Mesothelial cell of epicardium (in vitro differentiated cells): Measurements from ENCODE around the gene FXR2. TPM values are rescaled to one million over a fixed set of nuclear protein-coding genes. Genes with fewer than 3 reads are reported as not detected.

Experiments used
- DNase-seq, 2 experiments: peaks; one replicate each; pipeline ENCODE4 v3.0.0; 2021; ENCODE audit warnings: low spot score in 2 of 2; ENCODE audit not compliant: unreplicated experiment in 2 of 2
- H3K27ac Mint-ChIP-seq: 2 replicates; pipeline ENCODE4 v1.8.0; 2021; ENCODE audit warnings: mixed read lengths
- H3K27me3 Mint-ChIP-seq: 2 replicates; pipeline ENCODE4 v1.8.0; 2021; ENCODE audit warnings: low read depth, mixed read lengths
- H3K36me3 Mint-ChIP-seq: 2 replicates; pipeline ENCODE4 v1.8.0; 2021; ENCODE audit warnings: mixed read lengths
- H3K4me1 Mint-ChIP-seq: 2 replicates; pipeline ENCODE4 v1.8.0; 2021; ENCODE audit warnings: mixed read lengths
- H3K4me3 Mint-ChIP-seq: 2 replicates; pipeline ENCODE4 v1.8.0; 2021; ENCODE audit warnings: mild to moderate bottlenecking, moderate library complexity, mixed read lengths
- H3K9me3 Mint-ChIP-seq: 2 replicates; pipeline ENCODE4 v1.8.0; 2021; ENCODE audit warnings: mixed read lengths
- total RNA-seq: library from RNA; stranded (reverse); gene quantifications from 3 replicates; pipeline ENCODE4 v1.2.1, GENCODE V29; 2021
- TF ChIP-seq, protein P1 (sequence below): fragments of 200-600 bp; sonication (generic); IDR thresholded peaks from one replicate; pipeline ENCODE4 v1.5.0; 2021; ENCODE audit warnings: antibody characterized with exemption; ENCODE audit not compliant: unreplicated experiment

Gene FXR2
- total RNA-seq, 1 donor from 2014 or later: 44.5 TPM

- H3K27me3 Mint-ChIP-seq: no peaks in the 10 kb centered on the region
- H3K27ac Mint-ChIP-seq: no peak overlapping the region
- no peak for DNase-seq
- no peaks in the 10 kb centered on the region for H3K9me3 Mint-ChIP-seq
- TF ChIP-seq, protein P1, sequence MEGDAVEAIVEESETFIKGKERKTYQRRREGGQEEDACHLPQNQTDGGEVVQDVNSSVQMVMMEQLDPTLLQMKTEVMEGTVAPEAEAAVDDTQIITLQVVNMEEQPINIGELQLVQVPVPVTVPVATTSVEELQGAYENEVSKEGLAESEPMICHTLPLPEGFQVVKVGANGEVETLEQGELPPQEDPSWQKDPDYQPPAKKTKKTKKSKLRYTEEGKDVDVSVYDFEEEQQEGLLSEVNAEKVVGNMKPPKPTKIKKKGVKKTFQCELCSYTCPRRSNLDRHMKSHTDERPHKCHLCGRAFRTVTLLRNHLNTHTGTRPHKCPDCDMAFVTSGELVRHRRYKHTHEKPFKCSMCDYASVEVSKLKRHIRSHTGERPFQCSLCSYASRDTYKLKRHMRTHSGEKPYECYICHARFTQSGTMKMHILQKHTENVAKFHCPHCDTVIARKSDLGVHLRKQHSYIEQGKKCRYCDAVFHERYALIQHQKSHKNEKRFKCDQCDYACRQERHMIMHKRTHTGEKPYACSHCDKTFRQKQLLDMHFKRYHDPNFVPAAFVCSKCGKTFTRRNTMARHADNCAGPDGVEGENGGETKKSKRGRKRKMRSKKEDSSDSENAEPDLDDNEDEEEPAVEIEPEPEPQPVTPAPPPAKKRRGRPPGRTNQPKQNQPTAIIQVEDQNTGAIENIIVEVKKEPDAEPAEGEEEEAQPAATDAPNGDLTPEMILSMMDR: no peak
- peaks cover 35% of the 10 kb centered on the region for H3K4me1 Mint-ChIP-seq
- H3K36me3 Mint-ChIP-seq: no peaks in the 10 kb centered on the region
- H3K4me3 Mint-ChIP-seq: no peak overlapping the region
Observed at GRCh38 chr17:7555320-7555948, 59.3 kb downstream of the FXR2 start.

DNA sequence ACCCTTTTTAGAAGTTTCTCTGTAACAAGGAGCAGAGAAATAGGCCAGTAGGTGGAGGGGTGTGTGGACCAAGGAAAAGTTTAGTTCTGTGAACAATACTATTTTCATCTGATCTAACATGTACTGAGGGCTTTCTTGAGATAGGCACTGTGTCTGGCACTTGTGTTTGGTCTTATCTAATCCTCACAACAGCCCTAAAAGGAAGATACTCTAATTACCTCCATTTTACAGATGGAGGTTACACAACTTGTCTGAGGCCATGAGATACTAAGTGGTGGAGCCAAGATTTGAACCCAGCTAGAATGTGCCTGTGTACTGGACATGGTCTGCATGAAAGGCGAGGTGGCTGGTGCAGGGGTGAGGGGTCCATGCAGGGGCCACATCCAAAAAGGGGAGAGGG lies 61.3 kb downstream of the FXR2 start:
- TF ChIP-seq, protein P1: no peak
- Mint-ChIP-seq H3K9me3 (no peaks in the 10 kb centered on the region), H3K4me1 (peaks cover 20% of the 10 kb centered on the region), H3K27me3 (no peaks in the 10 kb centered on the region), H3K36me3 (no peaks in the 10 kb centered on the region), H3K4me3 (no peak overlapping the region), H3K27ac (no peak overlapping the region)
- no peak for DNase-seq

- H3K36me3 Mint-ChIP-seq: no peaks in the 10 kb centered on the region
- no peak overlapping the region for H3K4me3 Mint-ChIP-seq
- DNase-seq: no peak
- no peaks in the 10 kb centered on the region for H3K9me3 Mint-ChIP-seq
- H3K4me1 Mint-ChIP-seq: peaks cover 16% of the 10 kb centered on the region
- no peak overlapping the region for H3K27ac Mint-ChIP-seq
- TF ChIP-seq, protein P1: no peak
- H3K27me3 Mint-ChIP-seq: no peaks in the 10 kb centered on the region
Observed at GRCh38 chr17:7552621-7553051, 62.1 kb downstream of the FXR2 start.

DNA sequence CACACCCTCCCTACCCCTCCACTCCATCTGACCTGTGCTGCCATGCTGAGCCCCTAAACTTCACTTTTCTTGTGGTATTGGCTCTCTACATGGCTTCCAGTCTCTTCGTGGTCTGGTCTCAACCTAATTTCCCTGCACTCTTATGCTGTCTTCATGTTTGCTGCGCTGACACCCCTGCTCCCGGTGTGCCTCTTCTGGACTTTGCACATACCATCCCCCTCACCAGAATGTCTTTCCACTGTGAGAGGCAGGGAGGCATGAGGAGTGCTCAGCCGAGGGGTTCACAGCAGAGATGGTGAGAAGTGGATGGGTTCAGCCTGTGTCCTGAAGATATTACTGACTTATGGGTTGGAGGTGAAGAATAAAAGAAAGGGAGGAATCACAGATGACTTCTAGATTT lies 63.3 kb downstream of the FXR2 start:
- Mint-ChIP-seq H3K27me3 (no peaks in the 10 kb centered on the region), H3K27ac (no peak overlapping the region)
- TF ChIP-seq, protein P1: no peak

GRCh38 chr17:7550344-7550743 lies 64.4 kb downstream of the FXR2 start:
- Mint-ChIP-seq H3K27ac (no peak overlapping the region), H3K4me1 (peaks cover 9% of the 10 kb centered on the region), H3K27me3 (no peaks in the 10 kb centered on the region), H3K36me3 (no peaks in the 10 kb centered on the region), H3K4me3 (peak overlapping the region; percentile 58), H3K9me3 (no peaks in the 10 kb centered on the region)
- DNase-seq: no peak
- TF ChIP-seq, protein P1: no peak

More for the DNA sequence above, 63.3 kb downstream of the FXR2 start:
- peaks cover 13% of the 10 kb centered on the region for H3K4me1 Mint-ChIP-seq
- no peak overlapping the region for H3K4me3 Mint-ChIP-seq
- DNase-seq: no peak
- no peaks in the 10 kb centered on the region for H3K9me3 Mint-ChIP-seq
- H3K36me3 Mint-ChIP-seq: no peaks in the 10 kb centered on the region
